ENCODE data around the gene WDR5B.

GRCh38 chr3:122403489-122403888, 12.4 kb downstream of the WDR5B start:
- TF ChIP-seq EZH2 (IDR thresholded peaks at IDR 0.05; ENCODE audit: low read depth, low read length, severe bottlenecking) (no peak), SUZ12 (IDR thresholded peaks at IDR 0.05; ENCODE audit: low read length) (no peak), CTCF (IDR thresholded peaks at IDR 0.05; ENCODE audit: control extremely low read depth in 1 of 3, insufficient read depth in 1 of 3, low read depth in 1 of 3, low read length in 3 of 3) (no peak), JUND (IDR thresholded peaks at IDR 0.05; ENCODE audit: low read length) (no peak), TCF12 (IDR thresholded peaks at IDR 0.05; ENCODE audit: low read depth, low read length) (no peak), YY1 (IDR thresholded peaks at IDR 0.05; ENCODE audit: low read depth, low read length) (no peak), POLR2A (IDR thresholded peaks at IDR 0.05; ENCODE audit: control extremely low read depth in 1 of 2, low read depth in 2 of 2, low read length in 2 of 2) (no peak)
